SHP77 (cell line): ENCODE results near the gene FRMD1.

Source experiments
- DNase-seq, 2 experiments: peaks; one replicate each; lab custom pipeline; 2025; lab: John Stamatoyannopoulos, UW

The FRMD1 gene

DNA sequence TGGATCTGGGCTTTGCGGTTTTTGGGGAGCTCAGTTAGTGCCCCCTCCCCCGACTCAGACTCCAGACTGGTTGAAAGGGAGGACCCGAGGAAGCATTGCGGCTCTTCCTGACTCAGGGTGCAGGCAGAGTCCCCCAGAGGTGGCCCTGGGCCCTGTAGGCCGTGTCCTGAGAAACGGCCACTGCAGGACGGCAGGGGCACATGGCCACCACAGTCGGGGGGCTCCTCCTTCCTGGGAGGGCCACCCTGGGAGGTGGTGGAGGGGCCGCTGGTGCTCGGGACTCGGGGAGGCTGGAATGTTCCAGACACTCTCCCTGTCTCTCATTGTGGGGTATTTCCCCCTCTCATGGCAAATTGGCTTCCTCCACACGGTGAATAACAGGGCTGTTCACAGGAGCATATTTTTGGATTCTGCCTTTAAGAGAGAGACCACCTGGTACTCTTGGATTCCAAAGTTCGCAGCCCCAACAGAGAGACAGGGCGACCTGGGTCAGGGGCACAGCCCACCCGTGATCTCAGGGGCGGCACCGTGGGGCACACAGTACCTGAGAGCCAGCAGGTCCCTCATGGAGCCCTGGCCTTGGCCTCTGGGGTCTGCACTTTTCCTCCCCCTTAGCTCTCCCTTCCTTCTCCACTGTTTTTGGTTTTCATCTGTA, 35.7 kb downstream of the FRMD1 start:
- no peak for DNase-seq

GRCh38 chr6:168042426-168043192, 36.4 kb downstream of the FRMD1 start:
- no peak for DNase-seq

- DNase-seq: no peak
Measured at GRCh38 chr6:168041928-168042327, 37.1 kb downstream of the FRMD1 start.

- no peak for DNase-seq
Measured at GRCh38 chr6:168040856-168041496, 38.0 kb downstream of the FRMD1 start.

GRCh38 chr6:168039849-168040248, 39.2 kb downstream of the FRMD1 start:
- no peak for DNase-seq

DNA sequence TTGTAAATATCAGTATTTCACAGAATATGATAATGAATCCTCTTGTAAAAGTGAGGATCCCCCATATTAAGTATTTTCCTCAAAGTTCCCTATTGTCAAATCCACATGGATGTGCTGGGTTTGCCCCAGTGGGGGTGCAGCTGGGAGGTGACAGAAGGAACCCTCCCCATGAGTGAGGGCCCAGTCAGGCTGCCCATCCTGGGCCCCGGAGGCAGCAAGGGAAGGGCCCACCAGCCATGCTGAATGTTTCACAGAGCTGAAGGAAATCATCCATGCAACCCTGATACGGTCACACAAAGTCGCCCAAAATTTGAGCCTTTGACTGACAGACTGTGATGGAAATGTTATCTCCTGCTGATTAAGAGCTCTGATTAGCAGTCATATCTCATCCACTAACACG, 39.7 kb downstream of the FRMD1 start:
- DNase-seq: no peak

DNA sequence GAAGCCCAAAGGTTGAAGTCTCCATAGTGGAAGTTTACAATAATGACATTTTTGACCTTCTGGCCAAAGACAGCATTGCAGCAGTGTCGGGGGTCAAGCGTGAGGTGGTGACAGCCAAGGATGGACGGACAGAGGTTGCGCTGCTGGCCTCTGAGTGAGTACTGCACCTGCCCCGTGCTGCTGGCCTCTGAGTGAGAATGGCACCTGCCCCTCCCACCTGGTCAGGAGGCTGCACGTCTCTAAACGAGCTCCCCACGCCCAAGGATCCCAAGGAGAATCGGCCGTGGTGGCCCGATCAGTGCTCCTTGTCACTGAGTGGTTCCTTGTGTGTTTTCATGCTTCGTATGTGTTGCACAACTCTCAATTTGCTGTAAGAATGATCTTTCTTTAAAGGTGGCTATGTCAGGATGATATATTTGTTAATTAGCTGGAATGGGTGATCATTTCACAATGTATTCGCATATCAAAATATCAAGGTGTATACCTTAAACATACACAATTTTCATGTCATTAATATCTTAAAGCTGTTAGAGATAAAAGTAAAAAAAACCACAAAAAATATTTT, 40.4 kb downstream of the FRMD1 start:
- no peak for DNase-seq

GRCh38 chr6:168037856-168038255, 41.2 kb downstream of the FRMD1 start:
- DNase-seq: no peak

GRCh38 chr6:168037242-168037641, 41.8 kb downstream of the FRMD1 start:
- DNase-seq: no peak

GRCh38 chr6:168035661-168036545, 43.1 kb downstream of the FRMD1 start:
- no peak for DNase-seq

DNA sequence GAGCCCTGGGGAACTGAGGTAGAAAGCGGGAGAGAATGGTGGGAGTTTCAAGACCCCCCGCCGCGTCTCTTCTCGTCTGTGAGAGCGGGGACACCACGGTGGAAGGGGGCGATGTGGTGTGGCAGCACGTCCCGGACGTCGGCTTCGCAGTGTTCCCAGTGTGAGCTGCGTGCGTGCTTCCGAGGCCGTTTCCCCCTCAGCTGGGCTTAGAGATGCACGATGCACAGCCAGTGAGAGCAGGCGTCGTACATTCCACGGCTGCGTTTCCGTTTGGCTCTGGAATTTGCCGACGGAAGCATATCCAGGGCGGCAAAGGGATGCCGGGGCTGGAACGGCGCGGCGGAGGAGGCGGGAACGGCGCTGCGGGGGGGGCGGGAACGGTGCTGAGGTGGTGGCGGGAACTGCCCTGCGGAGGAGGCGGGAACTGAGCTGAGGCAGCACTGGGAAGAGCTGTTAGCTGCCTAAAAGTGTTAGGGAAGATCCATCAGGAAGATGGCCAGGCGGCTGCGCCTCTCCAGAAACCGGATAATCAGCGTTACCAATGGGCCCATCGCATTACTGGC, 43.8 kb downstream of the FRMD1 start:
- DNase-seq: peak; percentile 10 to 21

GRCh38 chr6:168034537-168034936, 44.5 kb downstream of the FRMD1 start:
- no peak for DNase-seq

- DNase-seq: no peak
Measured at GRCh38 chr6:168033791-168034190, 45.2 kb downstream of the FRMD1 start.

- DNase-seq: no peak
Measured at GRCh38 chr6:168032005-168032760, 46.8 kb downstream of the FRMD1 start.

DNA sequence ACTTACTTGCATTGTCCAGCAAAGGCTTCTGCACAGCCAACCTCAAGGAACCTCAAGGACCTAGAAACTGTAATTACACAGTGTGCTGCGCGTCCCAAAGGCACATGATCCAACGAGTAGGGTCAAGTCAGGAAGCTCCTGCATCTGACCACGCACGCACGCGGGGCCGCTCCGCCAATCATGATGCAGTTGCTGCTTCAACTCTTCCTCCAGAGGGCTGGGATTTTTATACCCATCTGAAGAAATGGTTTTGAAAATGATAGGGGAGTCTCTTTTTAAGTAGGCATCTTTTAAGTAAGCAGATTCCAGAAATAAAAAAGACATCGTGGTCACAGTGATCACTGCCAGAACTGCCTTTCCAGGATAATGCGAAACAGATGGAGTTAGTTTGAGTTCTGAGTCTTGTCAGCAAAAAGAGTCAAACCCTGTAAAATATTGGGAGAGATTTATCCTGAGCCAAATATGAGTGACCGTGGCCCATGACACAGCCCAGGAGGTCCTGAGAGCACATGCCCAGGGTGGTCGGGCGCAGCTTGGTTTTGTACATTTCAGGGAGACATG, 47.5 kb downstream of the FRMD1 start:
- DNase-seq: no peak

GRCh38 chr6:168030908-168031307, 48.1 kb downstream of the FRMD1 start:
- no peak for DNase-seq

GRCh38 chr6:168030218-168030746, 48.7 kb downstream of the FRMD1 start:
- no peak for DNase-seq

GRCh38 chr6:168029459-168030217, 49.4 kb downstream of the FRMD1 start:
- no peak for DNase-seq

DNA sequence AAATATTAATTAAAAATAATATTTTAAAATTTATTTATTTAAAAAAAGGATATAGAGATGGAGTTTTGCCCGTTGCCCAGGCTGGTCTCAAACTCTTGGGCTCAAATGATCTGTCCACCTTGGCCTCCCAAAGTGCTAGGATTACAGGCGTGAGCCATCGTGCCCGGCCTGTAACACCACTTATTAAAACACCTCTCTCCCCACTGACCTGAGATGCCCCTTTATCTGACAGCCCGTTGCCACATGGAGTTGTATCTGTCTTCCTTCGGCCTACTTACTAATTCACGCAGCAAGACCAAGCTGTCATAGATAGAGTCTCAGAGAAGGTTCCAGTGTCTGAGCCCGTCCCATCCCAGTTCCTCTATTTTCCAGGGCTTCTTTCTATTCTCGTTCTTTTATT, 50.8 kb downstream of the FRMD1 start:
- DNase-seq: no peak
